Ovary (tissue), 3 donors: ENCODE measurements around the gene HOXA2.

Experiments used
- EP300 ChIP-seq: sonication (generic); formaldehyde crosslinking; IDR thresholded peaks from one replicate; pipeline ENCODE4 v1.6.1; 2017; ENCODE audit warnings: antibody characterized with exemption
- POLR2A ChIP-seq: fragments of 450-650 bp; IDR thresholded peaks from one replicate; pipeline ENCODE4 v1.6.1; 2017; ENCODE audit warnings: antibody characterized with exemption, mild to moderate bottlenecking, moderate library complexity
- TF ChIP-seq, protein P1 (sequence below), 3 donors: fragments of 450-650 bp in 2 of 3; fragments of 200-600 bp in 1 of 3; IDR thresholded peaks; one replicate each; pipeline versions ENCODE4 v1.5.1 to v1.8.0; 2016 to 2022; ENCODE audit warnings: antibody characterized with exemption in 3 of 3, mild to moderate bottlenecking in 1 of 3
- donor health status: DM: no; HTN: no; CAD: no.

DNA sequence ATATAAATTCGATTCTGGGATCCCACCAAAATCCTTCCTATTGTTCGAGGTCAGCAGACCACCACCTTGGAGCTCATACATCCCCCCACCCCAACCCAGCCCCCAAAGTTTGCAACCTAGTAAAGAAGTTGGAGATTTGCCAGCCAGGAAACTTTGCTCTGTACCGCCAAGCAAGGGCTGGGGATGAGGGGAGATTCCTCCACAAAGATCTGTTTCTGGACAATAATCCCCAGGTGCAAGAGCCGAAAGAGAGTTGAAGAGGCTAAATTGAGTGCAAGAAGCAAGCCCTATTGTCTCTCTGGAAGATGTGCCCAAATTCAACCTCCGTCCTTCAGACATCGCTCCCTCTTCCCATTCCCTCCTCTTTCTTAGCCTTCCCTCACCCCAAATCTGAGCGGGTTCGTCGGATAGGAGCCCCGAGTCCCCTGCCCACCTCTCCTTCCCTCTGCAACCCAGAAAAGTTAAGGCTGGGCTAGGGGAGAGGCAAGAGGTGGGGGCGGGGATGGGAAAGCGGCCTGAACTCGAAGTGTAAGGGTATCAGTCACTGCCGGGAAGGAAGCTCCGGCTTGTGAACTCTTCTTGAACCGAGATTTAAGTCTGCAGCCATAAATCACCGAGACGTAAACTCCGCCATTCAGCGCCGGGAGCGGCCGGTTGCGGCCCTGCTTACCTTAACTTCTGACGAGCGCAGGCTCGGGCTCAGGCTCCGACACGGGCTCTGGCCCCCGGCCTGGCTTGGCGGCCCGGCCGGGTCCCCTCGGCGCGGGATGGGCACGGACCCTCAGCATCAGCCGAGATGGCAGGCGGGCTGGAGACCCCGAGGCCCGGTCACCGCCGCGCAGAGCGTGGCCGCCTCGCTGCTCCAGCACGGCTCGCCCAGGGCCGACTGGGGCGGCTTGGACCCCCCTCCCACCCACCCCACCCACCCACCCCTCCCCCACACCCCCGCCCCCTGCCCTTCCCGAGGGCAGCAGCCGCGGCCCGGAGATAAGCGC is 10.8 kb upstream of the HOXA2 start:
- TF ChIP-seq, protein P1, sequence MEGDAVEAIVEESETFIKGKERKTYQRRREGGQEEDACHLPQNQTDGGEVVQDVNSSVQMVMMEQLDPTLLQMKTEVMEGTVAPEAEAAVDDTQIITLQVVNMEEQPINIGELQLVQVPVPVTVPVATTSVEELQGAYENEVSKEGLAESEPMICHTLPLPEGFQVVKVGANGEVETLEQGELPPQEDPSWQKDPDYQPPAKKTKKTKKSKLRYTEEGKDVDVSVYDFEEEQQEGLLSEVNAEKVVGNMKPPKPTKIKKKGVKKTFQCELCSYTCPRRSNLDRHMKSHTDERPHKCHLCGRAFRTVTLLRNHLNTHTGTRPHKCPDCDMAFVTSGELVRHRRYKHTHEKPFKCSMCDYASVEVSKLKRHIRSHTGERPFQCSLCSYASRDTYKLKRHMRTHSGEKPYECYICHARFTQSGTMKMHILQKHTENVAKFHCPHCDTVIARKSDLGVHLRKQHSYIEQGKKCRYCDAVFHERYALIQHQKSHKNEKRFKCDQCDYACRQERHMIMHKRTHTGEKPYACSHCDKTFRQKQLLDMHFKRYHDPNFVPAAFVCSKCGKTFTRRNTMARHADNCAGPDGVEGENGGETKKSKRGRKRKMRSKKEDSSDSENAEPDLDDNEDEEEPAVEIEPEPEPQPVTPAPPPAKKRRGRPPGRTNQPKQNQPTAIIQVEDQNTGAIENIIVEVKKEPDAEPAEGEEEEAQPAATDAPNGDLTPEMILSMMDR (IDR thresholded peaks at IDR 0.05) = no peak
- no peak for TF ChIP-seq EP300
- TF ChIP-seq POLR2A = no peak
